HG02973 (cell line): Measurements from ENCODE around the gene PTPN6.

ENCODE experiments used
- ATAC-seq: cut with Tn5 transposase; IDR thresholded peaks from one replicate; pipeline ENCODE4 v1.9.1; 2021; ENCODE audit warnings: moderate library complexity; ENCODE audit not compliant: unreplicated experiment

PTPN6 gene

DNA sequence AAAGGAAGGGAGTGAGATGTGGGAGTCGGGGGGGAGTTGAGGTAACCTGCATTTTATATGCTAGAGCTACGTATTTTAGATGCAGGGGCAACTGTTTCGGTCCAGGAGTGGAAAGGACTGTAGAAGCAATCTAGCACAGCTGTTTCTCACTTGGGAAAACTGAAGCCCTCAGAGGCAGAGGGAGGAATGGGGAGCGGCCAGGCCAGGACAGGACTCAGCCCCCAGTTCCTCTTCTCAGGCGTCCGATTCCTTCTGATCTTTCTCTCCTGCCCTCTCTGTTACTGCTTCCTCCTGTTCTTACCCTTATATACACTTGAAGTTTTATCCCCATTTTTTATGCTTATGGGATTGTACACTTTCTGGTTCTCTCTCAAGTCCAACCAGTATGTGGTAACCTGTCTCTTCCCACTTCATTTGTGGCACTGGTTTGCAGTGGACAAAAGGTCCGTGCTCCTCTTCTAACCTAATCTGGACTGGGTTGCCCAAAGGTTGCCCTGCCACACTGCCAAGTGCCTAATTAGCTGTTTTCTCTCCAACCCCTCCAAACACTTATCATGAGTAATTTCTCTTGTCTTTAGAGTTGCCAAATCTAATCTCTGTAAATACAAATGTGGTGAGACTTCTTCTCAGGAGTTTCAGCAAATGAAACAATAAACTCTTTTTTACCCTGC lies 50.9 kb downstream of the PTPN6 start:
- no peak for ATAC-seq

GRCh38 chr12:7004287-7004803 lies 53.2 kb downstream of the PTPN6 start:
- ATAC-seq: no peak

GRCh38 chr12:7004840-7005239 lies 53.7 kb downstream of the PTPN6 start:
- no peak for ATAC-seq

DNA sequence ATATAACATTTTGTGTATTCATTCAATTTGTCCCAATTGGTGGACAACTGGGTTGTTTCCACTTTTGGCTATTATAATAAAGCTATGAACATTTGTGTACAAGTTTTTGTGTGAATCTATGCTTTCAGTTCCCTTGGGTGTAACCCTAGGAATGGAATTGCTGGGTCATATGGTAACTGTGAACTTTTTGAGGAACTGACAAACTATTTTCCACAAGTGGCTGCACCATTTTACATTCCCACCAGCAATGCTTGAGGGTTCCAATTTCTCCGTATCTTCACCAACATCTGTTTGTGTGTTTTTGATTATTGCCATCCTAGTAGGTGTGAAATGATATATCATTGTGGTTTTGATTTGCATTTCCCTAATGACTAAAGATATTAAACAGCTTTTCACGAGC lies 54.2 kb downstream of the PTPN6 start:
- no peak for ATAC-seq

DNA sequence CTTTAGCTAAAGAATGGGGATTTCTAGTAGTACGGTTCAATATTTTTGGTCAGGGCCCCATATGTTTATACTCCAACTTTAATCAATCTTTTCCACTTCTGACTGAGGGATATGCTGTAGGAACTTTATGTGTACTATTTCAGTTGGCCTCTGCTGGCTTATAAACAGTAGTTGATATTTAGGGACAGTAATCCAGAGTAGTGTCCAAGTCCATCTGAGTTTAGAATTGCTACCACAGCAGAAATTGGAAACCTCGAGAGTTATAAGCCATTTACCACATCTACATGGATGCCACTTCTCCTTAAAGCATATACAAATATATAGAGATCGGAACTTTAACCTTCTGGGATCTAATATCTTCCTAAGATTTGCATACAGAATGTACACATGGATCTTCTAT lies 55.5 kb downstream of the PTPN6 start:
- no peak for ATAC-seq

- ATAC-seq: no peak
These were observed 57.7 kb downstream of the PTPN6 start for GRCh38 chr12:7008864-7009263.

DNA sequence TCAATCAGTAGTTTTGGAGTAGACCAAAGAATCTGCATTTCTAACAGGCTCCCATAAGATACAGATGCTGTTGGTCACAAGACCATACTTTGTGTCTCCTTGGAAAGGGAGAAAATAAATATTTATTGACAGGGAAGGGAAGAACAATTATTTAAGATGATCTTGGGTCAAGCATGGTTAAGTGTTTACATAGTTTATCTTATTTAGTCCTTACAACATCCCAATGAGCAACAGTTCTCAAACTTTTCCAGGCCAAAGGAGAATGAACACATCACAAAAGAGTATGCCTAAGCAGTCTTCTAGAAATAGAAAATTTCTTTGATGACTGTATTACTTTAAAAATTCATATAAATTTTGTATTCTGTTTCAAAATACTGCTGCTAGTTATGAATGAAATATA lies 58.4 kb downstream of the PTPN6 start:
- ATAC-seq: no peak
